ENCODE results near the gene ADGRV1.

Gene ADGRV1

GRCh38 chr5:90930062-90930461 lies 371.5 kb downstream of the ADGRV1 start:
- Histone ChIP-seq H3K36me3 (ENCODE audit: insufficient read depth, low read length) (no peaks in the 10 kb centered on the region), H3K9ac (ENCODE audit: insufficient read length) (no peak overlapping the region), H3K4me3 (no peak overlapping the region), H3K27ac (no peak overlapping the region), H3K9me3 (ENCODE audit: low read depth, low read length) (no peaks in the 10 kb centered on the region)
- no peak for DNase-seq (ENCODE audit: low read depth, low spot score)
- TF ChIP-seq FOXP2 (optimal IDR thresholded peaks at IDR 0.05; ENCODE audit: control extremely low read depth, extremely low read length, insufficient read depth) = no peak
- no peak for TF ChIP-seq EZH2 (IDR thresholded peaks at IDR 0.05)
- TF ChIP-seq POLR2AphosphoS5 (IDR thresholded peaks at IDR 0.05; ENCODE audit: borderline replicate concordance, low read depth, low read length) = no peak

- TF ChIP-seq FOXP2 (optimal IDR thresholded peaks at IDR 0.05; ENCODE audit: control extremely low read depth, extremely low read length, insufficient read depth) = no peak
- TF ChIP-seq EZH2 (IDR thresholded peaks at IDR 0.05) = no peak
- no peak for TF ChIP-seq POLR2AphosphoS5 (IDR thresholded peaks at IDR 0.05; ENCODE audit: borderline replicate concordance, low read depth, low read length)
- H3K4me3 ChIP-seq = no peak overlapping the region
- H3K27ac ChIP-seq = 0 out of 2 replicates have a peak overlapping the region, but pooled peaks have one; percentile 32
- no peaks in the 10 kb centered on the region for H3K9me3 ChIP-seq (ENCODE audit: low read depth, low read length)
- H3K9ac ChIP-seq (ENCODE audit: insufficient read length) = no peak overlapping the region
- DNase-seq (ENCODE audit: low read depth, low spot score) = no peak
- H3K36me3 ChIP-seq (ENCODE audit: insufficient read depth, low read length) = no peaks in the 10 kb centered on the region
Measured at GRCh38 chr5:90930756-90931431, 372.3 kb downstream of the ADGRV1 start.

- Histone ChIP-seq H3K36me3 (ENCODE audit: insufficient read depth, low read length) (no peaks in the 10 kb centered on the region), H3K4me3 (peak overlapping the region; percentile 48), H3K9me3 (ENCODE audit: low read depth, low read length) (no peaks in the 10 kb centered on the region), H3K9ac (ENCODE audit: insufficient read length) (peak overlapping the region; percentile 8), H3K27ac (peak overlapping the region; percentile 80)
- peak; percentile 76 for DNase-seq (ENCODE audit: low read depth, low spot score)
- TF ChIP-seq FOXP2 (optimal IDR thresholded peaks at IDR 0.05; ENCODE audit: control extremely low read depth, extremely low read length, insufficient read depth) (peak; percentile 57), EZH2 (IDR thresholded peaks at IDR 0.05) (no peak), POLR2AphosphoS5 (IDR thresholded peaks at IDR 0.05; ENCODE audit: borderline replicate concordance, low read depth, low read length) (no peak; the same call in 1 of the 2 replicates)
Measured at GRCh38 chr5:90932052-90932699, 373.6 kb downstream of the ADGRV1 start.

GRCh38 chr5:90933298-90933697 lies 374.7 kb downstream of the ADGRV1 start:
- Histone ChIP-seq H3K9ac (ENCODE audit: insufficient read length) (no peak overlapping the region), H3K9me3 (ENCODE audit: low read depth, low read length) (no peaks in the 10 kb centered on the region), H3K27ac (0 out of 2 replicates have a peak overlapping the region, but pooled peaks have one; percentile 27), H3K36me3 (ENCODE audit: insufficient read depth, low read length) (no peaks in the 10 kb centered on the region), H3K4me3 (no peak overlapping the region)
- TF ChIP-seq EZH2 (IDR thresholded peaks at IDR 0.05) (no peak), POLR2AphosphoS5 (IDR thresholded peaks at IDR 0.05; ENCODE audit: borderline replicate concordance, low read depth, low read length) (no peak), FOXP2 (optimal IDR thresholded peaks at IDR 0.05; ENCODE audit: control extremely low read depth, extremely low read length, insufficient read depth) (no peak)
- DNase-seq (ENCODE audit: low read depth, low spot score) = no peak

- Histone ChIP-seq H3K9ac (ENCODE audit: insufficient read length) (no peak overlapping the region), H3K27ac (no peak overlapping the region), H3K9me3 (ENCODE audit: low read depth, low read length) (no peaks in the 10 kb centered on the region), H3K36me3 (ENCODE audit: insufficient read depth, low read length) (no peaks in the 10 kb centered on the region), H3K4me3 (no peak overlapping the region)
- DNase-seq (ENCODE audit: low read depth, low spot score) = no peak
- TF ChIP-seq FOXP2 (optimal IDR thresholded peaks at IDR 0.05; ENCODE audit: control extremely low read depth, extremely low read length, insufficient read depth) (no peak), EZH2 (IDR thresholded peaks at IDR 0.05) (no peak), POLR2AphosphoS5 (IDR thresholded peaks at IDR 0.05; ENCODE audit: borderline replicate concordance, low read depth, low read length) (no peak)
Measured at GRCh38 chr5:90934091-90934719, 375.6 kb downstream of the ADGRV1 start.

- H3K36me3 ChIP-seq (ENCODE audit: insufficient read depth, low read length) = no peaks in the 10 kb centered on the region
- H3K9me3 ChIP-seq (ENCODE audit: low read depth, low read length) = no peaks in the 10 kb centered on the region
- TF ChIP-seq POLR2AphosphoS5 (IDR thresholded peaks at IDR 0.05; ENCODE audit: borderline replicate concordance, low read depth, low read length) = no peak
- TF ChIP-seq EZH2 (IDR thresholded peaks at IDR 0.05) = no peak
- TF ChIP-seq FOXP2 (optimal IDR thresholded peaks at IDR 0.05; ENCODE audit: control extremely low read depth, extremely low read length, insufficient read depth) = no peak
- no peak overlapping the region for H3K4me3 ChIP-seq
- DNase-seq (ENCODE audit: low read depth, low spot score) = no peak
- no peak overlapping the region for H3K9ac ChIP-seq (ENCODE audit: insufficient read length)
- H3K27ac ChIP-seq = no peak overlapping the region
Measured at GRCh38 chr5:90934738-90935137, 376.1 kb downstream of the ADGRV1 start.

GRCh38 chr5:90939211-90939610 lies 380.6 kb downstream of the ADGRV1 start:
- no peak overlapping the region for H3K9ac ChIP-seq (ENCODE audit: insufficient read length)
- no peak for DNase-seq (ENCODE audit: low read depth, low spot score)
- no peak overlapping the region for H3K4me3 ChIP-seq
- H3K36me3 ChIP-seq (ENCODE audit: insufficient read depth, low read length) = no peaks in the 10 kb centered on the region
- no peak for TF ChIP-seq EZH2 (IDR thresholded peaks at IDR 0.05)
- TF ChIP-seq POLR2AphosphoS5 (IDR thresholded peaks at IDR 0.05; ENCODE audit: borderline replicate concordance, low read depth, low read length) = no peak
- TF ChIP-seq FOXP2 (optimal IDR thresholded peaks at IDR 0.05; ENCODE audit: control extremely low read depth, extremely low read length, insufficient read depth) = no peak
- H3K9me3 ChIP-seq (ENCODE audit: low read depth, low read length) = no peaks in the 10 kb centered on the region
- no peak overlapping the region for H3K27ac ChIP-seq

- H3K27ac ChIP-seq = no peak overlapping the region
- TF ChIP-seq FOXP2 (optimal IDR thresholded peaks at IDR 0.05; ENCODE audit: control extremely low read depth, extremely low read length, insufficient read depth) (no peak), EZH2 (IDR thresholded peaks at IDR 0.05) (no peak), POLR2AphosphoS5 (IDR thresholded peaks at IDR 0.05; ENCODE audit: borderline replicate concordance, low read depth, low read length) (no peak)
- H3K36me3 ChIP-seq (ENCODE audit: insufficient read depth, low read length) = no peaks in the 10 kb centered on the region
- H3K9ac ChIP-seq (ENCODE audit: insufficient read length) = no peak overlapping the region
- DNase-seq (ENCODE audit: low read depth, low spot score) = no peak
- H3K4me3 ChIP-seq = no peak overlapping the region
- H3K9me3 ChIP-seq (ENCODE audit: low read depth, low read length) = no peaks in the 10 kb centered on the region
Measured at GRCh38 chr5:90940227-90940995, 381.8 kb downstream of the ADGRV1 start.

Measured in SK-N-MC (cell line).